NCI-H82 treated with DMSO at 0.1 percent for 48 hours (cell line): ENCODE measurements around the gene MORF4L1.
"Not testable (repeated sequence)": the region's sequence is repeated elsewhere in the genome, so short reads cannot be mapped to it uniquely, and the experiment has no call there.

ENCODE experiments used
- DNase-seq: peaks from one replicate; lab custom pipeline; 2025; ENCODE audit not compliant: unreplicated experiment; lab: John Stamatoyannopoulos, UW

Gene MORF4L1

DNA sequence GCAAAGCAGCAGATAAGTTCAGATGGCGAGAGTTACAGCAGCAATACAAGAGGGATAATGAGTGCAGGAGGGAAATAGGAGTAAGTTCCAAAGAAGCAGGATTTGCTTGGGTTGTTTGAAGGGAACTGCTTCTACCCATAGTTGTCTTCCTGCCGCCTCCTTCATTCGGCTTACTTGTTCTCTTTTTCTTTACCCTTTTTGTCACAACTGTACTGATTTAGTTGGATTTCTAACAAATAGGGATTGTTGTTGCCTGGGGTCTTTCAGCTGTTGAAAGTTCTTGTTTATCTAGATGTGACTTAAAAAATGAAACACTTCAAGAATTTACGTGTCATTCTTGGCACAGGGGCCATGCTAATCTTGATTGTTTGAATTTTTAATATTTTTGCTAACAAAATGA lies 25.9 kb downstream of the MORF4L1 start:
- no peak for DNase-seq

DNA sequence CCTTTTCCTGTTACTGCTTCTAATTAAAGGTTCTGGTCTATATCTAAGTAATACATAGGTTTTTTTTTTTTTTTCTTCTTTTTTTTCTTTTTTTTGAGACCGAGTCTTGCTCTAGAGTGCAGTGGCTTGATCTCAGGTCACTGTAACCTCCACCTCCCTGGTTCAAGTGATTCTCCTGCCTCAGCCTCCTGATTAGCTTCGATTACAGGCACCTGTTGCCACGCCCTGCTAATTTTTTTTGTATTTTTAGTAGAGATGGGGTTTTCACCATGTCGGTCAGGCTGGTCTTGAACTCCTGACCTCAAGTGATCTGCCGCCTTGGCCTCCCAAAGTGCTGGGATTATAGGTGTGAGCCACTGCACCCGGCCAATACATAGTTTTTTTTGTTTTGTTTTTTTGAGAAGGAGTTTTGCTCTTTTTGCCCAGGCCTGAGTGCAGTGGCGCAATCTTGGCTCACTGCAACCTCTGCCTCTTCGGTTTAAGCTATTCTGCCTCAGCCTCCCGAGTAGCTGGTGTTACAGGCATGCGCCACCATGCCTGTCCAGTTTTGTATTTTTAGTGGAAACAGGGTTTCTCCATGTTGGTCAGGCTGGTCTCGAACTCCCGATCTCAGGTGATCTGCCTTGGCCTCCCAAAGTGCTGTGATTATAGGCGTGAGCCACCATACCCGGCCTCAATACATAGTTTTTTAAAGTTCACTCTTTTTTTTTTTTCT lies 28.3 kb downstream of the MORF4L1 start:
- not testable (repeated sequence) for DNase-seq

DNA sequence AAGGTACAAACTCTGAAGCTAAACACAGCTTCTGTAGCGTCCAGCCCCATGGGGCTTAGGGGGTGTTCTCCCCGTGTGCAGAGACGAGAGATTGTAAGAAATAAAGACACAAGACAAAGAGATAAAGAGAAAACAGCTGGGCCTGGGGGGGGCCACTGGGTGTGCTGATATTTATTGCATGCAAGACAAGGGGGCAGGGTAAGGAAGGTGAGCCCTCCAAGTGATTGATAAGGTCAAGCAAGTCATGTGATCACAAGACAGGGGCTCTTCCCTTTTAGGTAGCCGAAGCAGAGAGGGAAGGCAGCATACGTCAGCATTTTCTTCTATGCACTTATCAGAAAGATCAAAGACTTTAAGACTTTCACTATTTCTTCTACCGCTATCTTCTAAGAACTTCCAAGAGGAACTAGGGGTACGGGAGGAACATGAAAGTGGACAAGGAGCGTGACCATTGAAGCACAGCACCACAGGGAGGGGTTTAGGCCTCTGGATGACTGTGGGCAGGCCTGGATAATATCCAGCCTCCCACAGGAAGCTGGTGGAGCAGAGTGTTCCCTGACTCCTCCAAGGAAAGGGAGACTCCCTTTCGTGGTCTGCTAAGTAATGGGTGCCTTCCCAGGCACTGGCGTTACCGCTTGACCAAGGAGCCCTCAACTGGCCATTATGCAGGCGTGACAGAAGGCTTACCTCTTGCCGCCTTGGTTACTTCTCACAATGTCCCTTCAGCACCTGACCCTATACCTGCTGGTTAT lies 29.8 kb downstream of the MORF4L1 start:
- not testable (repeated sequence) for DNase-seq

DNA sequence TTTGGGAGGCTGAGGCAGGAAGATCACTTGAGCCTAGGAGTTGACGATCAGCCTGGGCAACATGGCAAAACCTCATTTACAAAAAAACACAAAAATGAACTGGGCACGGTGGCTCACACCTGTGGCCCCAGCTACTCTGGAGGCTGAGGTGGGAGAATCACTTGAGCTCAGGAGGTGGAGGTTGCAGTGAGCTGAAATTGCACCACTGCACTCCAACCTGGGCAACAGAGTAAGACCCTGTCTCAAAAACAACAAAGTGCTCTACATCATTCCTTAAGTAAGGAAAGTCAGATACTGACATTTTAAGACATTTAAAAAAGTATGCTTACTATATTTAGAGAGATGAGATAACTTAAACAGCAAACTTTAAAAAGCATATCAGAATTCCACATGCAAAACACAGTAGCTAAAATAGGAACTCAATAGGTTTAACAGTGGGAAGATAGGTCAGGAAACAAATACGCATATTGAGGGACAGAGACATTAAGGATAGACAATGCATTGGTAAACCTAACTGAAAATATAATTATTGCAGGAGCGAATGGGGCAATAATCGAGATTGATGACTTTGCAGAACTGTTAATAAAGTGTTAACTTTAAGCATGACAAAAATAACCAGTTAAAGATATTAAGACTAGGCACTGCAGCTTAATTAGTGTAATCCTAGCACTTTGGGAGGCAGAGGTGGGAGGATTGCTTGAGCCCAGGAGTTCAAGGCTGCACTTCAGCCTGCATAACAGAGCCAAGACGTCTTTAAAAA lies 32.1 kb downstream of the MORF4L1 start:
- DNase-seq = no peak

DNA sequence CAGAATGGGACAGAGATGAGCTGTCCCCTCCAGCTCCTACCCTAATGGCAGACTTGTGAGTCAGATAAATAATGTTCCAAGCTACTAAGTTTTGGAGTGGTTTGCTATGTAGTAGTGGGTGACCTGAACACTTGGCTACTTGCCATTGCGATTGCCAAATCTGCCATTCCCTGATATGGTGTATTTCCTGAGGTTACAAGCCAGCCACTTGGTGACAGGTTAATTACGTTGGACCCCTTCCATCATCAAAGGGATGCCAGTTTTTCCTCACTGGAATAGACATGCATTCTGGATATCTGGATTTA lies 33.6 kb downstream of the MORF4L1 start:
- DNase-seq = no peak

DNA sequence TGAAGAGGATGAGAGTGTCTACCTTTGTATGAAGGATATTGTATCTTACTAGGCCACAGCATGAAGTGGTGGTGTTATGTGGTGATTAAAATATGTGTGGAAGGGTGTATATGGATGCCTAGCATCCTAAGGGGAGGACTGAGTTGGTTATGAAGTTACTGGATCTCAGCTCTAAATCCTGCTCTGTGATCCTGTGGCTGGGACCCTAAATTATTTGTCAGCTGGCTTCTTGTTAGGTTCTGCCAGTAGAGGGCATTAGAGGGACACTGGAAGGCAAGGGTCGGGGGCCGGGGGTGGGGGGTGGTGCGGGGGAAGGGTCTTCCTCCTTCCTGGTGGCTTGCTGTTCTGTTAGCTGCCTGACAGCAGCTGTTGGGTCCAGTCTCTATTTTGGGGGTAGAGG lies 34.9 kb downstream of the MORF4L1 start:
- peak; percentile 26 for DNase-seq

DNA sequence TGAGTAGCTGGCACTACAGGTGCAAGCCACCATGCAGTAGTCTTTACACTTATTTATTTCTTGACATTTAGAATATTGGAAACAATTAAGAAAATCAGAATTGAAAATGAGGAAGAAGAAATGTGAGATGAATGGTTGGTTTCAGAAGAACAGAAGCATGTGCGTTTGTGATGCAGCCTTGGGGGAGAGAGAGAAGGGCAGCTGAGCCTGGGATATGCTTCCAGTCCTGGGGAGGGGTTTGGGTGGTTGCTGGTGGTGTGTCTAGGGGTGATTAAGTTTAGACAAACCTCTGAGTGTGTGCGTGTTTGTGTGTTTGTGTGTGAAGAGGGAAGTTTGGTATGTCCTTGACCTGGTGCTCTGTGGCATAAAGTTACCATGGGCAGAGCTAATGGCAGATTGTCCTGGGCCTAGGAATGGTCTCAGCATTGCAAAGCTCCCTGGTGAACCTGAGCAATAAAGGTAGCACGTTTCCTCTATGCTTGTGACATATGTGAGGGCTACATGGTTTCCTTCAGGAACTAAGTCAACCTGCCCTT lies 36.5 kb downstream of the MORF4L1 start:
- no peak for DNase-seq

DNA sequence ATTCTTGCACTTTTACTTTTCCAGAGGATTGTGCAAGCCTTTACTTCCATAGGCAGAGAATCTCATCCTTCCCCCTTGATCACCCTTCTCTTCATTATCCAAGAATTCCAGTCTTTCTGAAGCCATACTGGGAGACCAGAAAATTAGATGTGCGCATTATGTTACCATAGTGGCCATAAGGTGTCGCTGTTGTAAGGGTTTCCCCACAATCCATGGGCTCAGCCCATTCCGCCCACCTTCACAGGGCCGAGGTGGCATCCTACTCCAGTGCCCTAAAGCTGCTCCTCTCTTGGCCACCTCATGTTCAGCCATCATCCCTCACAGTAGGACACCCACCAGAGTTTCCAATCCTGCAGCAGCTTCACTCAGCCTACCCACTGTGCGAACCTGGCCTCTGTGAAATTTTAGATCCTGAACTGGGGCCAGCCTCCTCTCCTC lies 37.1 kb downstream of the MORF4L1 start:
- peak; percentile 16 for DNase-seq

DNA sequence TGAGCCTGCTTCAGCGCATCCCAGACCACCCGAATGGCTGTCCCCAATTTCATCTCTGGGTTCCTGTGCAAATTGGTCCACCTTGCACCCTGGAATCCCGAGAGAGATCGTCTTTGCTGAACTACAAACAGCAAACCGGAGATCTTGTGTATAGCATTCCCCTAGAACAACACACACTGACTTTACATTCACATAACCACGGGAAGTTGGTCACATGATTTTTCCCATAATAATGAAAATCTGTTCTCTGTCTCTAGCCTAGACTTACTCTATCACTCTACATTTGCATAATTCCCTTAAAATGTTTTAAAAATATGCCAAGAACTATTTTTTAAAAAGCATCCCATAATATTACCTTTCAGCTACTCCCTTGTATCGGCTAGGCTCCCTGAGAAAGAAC lies 37.6 kb downstream of the MORF4L1 start:
- no peak for DNase-seq

DNA sequence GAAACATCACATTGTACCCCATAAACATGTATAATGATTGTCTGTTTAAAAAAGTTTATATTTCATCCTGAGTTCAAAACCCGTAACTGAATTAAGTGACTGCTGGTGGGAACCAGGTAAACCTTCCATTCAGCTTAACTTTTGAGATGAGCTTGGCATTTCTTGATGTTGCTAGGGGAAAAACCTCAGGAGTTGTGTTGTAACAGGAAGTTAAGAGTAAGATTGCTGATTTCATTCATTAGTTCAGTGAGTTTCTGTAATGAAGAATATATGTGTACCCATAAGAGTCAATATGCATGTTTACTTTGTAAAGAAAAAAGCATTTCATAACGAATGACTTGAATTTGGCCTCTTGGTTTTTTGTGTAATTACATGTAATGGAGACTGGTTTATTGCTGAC lies 39.6 kb downstream of the MORF4L1 start:
- DNase-seq = no peak

DNA sequence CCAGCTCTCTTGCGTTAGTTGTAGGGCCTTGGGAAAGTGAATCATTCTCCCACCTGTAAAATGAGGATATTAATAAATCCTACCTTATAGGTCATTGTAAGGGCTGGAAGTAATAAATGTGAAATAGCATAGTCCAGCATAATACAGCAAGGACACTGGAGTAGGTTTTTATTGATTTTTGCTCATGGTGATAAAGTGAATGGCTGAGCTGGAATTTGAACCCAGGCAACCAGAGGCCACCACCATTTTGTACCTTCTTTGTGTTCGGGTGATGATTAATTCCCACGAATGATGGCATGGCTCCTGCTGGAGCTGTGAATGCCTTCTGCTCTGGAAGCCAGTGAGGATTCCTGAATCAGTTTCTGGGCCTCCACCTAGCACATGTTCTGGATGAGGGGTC lies 40.3 kb downstream of the MORF4L1 start:
- DNase-seq = no peak

DNA sequence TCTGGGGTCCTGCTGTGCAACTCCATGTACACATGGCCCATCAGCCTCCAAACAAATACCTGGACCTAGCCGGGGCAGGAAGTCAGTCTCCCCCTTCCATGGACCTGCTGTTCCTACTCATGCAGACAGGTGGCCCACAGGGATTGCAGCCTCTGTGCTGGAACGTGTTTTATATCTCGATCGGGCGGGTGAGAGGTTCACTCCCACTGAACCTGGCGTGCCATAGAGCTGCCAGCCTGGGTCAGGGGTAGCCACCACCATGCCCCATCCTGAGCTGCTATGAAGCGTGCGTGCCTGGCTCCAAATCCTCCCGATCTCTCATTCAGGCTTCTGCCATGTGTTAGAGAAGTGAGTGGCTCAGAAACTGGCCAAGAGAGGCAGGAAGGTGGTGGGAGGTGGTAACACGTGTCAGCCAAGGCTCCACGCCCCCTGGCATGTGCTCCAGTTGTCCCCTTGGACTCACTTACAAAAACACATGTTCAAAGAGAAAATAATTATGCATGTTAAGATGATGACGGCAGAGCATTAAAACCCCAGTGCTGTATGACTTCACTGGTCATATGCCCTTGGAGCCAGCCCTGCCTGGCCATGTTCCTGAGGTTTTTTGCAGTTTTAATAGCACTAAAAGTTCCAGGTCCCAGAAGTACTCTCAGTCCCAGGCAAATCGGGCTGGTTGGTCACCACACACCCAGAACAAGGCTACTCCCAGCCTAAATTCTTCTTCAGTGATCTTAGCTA lies 41.5 kb downstream of the MORF4L1 start:
- DNase-seq = no peak

DNA sequence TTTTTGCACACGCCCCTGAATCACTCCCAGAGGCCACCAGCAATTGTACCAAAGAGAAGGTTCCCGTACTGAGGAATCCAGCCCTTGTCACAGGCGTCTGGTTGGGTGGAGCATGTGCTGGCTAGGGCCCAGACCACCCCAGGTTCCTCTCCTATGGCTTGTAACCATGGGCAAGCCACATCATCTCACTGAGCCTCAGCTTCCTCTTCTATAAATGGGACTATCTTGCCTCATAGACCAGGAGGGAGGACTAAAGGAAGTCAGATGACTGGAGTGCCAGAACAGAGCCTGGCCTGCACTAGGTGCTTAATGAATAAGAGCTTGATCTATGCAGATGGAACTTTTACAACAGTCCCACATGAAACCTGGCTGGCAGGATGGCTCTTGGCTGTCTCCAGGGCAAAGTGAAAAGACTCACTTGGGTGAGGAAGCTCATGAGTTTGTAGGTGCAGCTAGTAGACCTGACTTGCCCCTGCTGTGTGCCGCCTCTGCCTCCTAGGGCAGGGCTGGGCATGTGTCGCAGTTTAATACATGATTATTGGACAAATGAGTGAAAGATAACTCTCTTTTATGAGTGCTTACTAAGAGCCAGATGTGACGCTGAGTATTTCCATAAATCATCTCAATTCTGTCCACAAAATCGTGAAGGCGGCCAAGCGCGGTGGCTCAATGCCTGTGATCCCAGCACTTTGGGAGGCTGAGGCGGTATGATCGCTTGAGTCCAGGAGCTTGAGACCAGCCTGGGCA lies 42.8 kb downstream of the MORF4L1 start:
- no peak for DNase-seq

DNA sequence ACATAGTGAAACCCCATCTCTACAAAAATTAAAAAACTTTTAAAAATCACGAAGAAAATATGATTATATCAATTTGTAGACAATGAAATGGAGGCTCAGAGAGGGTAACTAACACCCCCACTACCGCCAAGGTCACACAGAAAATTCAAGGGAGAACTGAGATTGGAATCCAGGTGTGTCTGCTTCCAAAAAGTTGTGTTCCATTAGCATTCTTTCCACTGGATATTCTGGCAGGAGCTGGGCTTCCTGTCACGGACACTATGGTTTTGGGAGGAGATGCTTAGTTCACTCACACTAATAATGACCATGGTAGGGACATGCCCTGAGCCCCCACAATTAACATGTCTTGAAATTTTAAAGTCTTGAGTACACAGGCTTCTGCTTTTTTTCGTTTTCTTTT lies 43.4 kb downstream of the MORF4L1 start:
- no peak for DNase-seq

DNA sequence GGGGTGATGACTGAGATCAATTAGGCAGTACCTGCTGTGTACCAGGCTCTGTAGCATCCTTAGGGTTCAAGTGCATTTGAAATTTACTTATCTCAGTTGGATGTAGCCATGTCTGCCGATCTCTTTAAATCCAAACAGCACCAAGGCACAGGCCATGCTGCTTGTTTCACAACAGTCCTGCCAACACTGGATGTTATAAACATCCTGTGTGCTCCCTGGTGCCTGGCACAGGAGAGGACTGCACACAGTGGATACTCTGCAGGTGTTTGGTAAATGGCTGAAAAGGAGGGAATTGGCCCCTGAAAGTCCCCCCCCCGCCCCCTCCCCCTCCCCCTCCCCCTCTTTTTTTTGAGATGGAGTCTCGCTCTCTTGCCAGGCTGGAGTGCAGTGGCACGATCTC lies 45.2 kb downstream of the MORF4L1 start:
- DNase-seq = no peak

DNA sequence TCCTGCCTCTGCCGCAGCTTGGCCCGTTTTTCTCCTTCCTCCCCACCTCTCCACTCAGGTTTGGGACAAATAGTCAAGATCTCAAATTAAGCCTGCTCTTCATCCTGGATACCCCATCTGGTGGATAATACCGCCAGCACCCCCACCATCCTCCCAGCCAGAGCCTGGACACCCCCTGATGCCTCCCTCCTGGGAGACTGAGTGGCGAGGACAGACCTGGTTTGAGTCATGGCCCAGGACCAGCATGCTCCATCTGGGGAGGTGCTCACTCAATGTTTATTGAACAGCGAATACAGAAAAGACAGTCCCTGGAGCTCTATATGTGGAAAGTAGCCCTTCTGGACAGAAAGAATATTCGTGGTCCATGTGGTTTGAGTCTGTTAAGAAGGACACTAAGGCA lies 48.8 kb downstream of the MORF4L1 start:
- DNase-seq = no peak

DNA sequence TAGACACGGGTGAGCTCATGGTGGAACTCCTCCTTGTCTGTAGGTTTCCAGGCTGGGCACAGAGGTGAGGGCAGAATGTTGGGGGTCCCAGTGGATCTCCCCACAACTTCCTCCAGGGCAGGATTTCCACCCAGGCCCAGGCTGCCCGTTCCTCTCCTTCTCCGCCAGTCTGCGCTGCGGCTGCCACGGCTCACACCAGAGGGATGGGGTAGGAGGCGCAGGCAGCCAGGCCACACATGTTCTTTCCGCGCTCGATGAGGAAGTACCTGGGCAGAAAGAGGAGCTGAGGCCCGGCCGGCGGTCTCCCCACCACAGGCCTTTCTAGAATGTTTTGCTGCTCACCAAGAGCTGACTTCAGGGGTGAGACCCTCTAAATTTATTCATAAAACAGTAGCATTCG lies 49.2 kb downstream of the MORF4L1 start:
- DNase-seq = no peak

DNA sequence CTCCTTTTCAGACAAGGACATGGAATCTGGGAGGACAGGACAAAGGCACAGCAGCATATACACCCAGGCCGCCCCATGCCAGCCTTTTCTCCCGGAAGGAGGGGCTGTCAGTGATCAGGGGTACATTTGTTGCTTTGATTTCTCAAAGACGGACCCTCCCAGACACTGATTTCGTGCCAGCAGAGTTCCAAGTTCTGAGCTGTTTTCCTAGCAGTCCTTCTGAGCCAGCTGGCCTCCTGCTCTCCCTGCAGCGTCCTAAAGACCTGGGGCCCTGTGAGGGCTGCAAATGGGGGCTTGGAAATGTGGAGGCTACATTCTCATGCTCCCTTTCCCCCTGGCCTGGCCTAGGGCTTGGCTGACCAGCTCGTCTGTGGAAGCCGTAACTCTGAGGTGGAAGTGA lies 49.8 kb downstream of the MORF4L1 start:
- no peak for DNase-seq

DNA sequence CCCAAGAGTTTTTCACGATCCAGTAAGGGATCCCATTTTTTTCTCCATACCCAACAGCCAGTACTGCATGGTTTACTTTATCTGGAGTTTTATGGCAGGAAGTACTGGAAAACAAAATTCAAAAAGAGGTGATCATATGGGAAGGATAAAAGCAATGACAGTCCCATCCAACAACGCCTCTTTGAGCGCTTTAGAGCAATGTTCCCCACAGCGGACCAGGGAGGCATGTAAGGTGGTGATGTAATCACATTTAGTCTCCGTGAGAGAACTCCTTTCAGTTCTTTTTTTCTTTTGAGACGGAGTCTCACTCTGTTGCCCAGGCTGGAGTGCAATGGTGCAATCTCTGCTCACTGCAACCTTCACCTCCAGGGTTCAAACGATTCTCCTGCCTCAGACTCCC lies 50.3 kb downstream of the MORF4L1 start:
- DNase-seq = no peak
